HEK293 (cell line): ENCODE results near the gene ESR1.

Source experiments
- KLF9 ChIP-seq: fragments of 450-650 bp; formaldehyde crosslinking; IDR thresholded peaks from 2 replicates; pipeline ENCODE4 v1.5.1; 2016; ENCODE audit warnings: missing biosample characterization, missing genetic modification characterization, low read depth
- YY1 ChIP-seq: fragments of 450-650 bp; formaldehyde crosslinking; IDR thresholded peaks from 2 replicates; pipeline ENCODE4 v1.5.1; 2018; ENCODE audit warnings: missing biosample characterization, missing genetic modification characterization
- ZNF138 ChIP-seq: fragments of 450-650 bp; formaldehyde crosslinking; IDR thresholded peaks from 2 replicates; pipeline ENCODE4 v1.5.1; 2016; ENCODE audit warnings: missing biosample characterization, missing genetic modification characterization, borderline replicate concordance
- ZNF311 ChIP-seq: fragments of 450-650 bp; formaldehyde crosslinking; IDR thresholded peaks from 2 replicates; pipeline ENCODE4 v1.5.1; 2017; ENCODE audit warnings: missing biosample characterization, missing genetic modification characterization, borderline replicate concordance
- ZNF391 ChIP-seq: fragments of 450-650 bp; formaldehyde crosslinking; IDR thresholded peaks from 2 replicates; pipeline ENCODE4 v1.5.1; 2016; ENCODE audit warnings: low read depth, missing biosample characterization, missing genetic modification characterization, borderline replicate concordance
- ZNF501 ChIP-seq: fragments of 450-650 bp; formaldehyde crosslinking; IDR thresholded peaks from 2 replicates; pipeline ENCODE4 v1.5.1; 2016; ENCODE audit warnings: missing biosample characterization, missing genetic modification characterization
- TF ChIP-seq, protein P1 (sequence below): fragments of 450-650 bp; formaldehyde crosslinking; IDR thresholded peaks from 2 replicates; pipeline ENCODE4 v1.5.1; 2016; ENCODE audit warnings: missing biosample characterization, missing genetic modification characterization
- TF ChIP-seq, protein P2 (sequence below): fragments of 450-650 bp; formaldehyde crosslinking; IDR thresholded peaks from 2 replicates; pipeline ENCODE4 v1.5.1; 2016; ENCODE audit warnings: missing biosample characterization, missing genetic modification characterization

DNA sequence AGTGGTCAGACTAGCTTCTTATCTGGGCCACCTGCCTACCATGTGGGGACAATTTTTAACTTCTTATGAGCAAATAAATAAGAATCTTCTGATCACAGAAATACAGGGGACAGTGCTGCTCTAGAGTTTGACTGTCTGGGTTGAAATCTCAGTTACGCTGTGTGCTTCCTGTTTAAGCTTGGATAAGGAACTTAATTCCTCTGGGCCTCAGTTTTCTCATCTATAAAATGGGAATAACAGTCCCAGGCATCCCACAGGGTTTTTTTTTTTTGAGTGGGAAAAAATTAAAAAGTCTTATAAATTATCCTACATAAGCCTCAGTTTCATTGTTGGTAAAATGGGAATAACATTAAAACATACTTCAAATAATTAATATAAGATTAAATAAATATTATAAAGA lies 340.9 kb downstream of the ESR1 start:
- TF ChIP-seq ZNF501 (tag by site-specific recombination) (no peak), ZNF138 (tag by site-specific recombination) (no peak), ZNF311 (tag by site-specific recombination) (no peak), YY1 (tag by site-specific recombination) (no peak), ZNF391 (tag by site-specific recombination) (no peak), KLF9 (no peak)
- TF ChIP-seq, protein P1, sequence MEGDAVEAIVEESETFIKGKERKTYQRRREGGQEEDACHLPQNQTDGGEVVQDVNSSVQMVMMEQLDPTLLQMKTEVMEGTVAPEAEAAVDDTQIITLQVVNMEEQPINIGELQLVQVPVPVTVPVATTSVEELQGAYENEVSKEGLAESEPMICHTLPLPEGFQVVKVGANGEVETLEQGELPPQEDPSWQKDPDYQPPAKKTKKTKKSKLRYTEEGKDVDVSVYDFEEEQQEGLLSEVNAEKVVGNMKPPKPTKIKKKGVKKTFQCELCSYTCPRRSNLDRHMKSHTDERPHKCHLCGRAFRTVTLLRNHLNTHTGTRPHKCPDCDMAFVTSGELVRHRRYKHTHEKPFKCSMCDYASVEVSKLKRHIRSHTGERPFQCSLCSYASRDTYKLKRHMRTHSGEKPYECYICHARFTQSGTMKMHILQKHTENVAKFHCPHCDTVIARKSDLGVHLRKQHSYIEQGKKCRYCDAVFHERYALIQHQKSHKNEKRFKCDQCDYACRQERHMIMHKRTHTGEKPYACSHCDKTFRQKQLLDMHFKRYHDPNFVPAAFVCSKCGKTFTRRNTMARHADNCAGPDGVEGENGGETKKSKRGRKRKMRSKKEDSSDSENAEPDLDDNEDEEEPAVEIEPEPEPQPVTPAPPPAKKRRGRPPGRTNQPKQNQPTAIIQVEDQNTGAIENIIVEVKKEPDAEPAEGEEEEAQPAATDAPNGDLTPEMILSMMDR (tag by site-specific recombination), result no peak
- TF ChIP-seq, protein P2, sequence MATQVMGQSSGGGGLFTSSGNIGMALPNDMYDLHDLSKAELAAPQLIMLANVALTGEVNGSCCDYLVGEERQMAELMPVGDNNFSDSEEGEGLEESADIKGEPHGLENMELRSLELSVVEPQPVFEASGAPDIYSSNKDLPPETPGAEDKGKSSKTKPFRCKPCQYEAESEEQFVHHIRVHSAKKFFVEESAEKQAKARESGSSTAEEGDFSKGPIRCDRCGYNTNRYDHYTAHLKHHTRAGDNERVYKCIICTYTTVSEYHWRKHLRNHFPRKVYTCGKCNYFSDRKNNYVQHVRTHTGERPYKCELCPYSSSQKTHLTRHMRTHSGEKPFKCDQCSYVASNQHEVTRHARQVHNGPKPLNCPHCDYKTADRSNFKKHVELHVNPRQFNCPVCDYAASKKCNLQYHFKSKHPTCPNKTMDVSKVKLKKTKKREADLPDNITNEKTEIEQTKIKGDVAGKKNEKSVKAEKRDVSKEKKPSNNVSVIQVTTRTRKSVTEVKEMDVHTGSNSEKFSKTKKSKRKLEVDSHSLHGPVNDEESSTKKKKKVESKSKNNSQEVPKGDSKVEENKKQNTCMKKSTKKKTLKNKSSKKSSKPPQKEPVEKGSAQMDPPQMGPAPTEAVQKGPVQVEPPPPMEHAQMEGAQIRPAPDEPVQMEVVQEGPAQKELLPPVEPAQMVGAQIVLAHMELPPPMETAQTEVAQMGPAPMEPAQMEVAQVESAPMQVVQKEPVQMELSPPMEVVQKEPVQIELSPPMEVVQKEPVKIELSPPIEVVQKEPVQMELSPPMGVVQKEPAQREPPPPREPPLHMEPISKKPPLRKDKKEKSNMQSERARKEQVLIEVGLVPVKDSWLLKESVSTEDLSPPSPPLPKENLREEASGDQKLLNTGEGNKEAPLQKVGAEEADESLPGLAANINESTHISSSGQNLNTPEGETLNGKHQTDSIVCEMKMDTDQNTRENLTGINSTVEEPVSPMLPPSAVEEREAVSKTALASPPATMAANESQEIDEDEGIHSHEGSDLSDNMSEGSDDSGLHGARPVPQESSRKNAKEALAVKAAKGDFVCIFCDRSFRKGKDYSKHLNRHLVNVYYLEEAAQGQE (tag by site-specific recombination), result no peak
